GM13976 (cell line): Measurements from ENCODE around the gene ZIC1.

Source experiments
- DNase-seq: peaks from one replicate; pipeline ENCODE4 v3.0.0; 2012; ENCODE audit warnings: low spot score
- in situ Hi-C: fragments of 300-500 bp; cut with MboI; formaldehyde crosslinking; loops from one replicate; pipeline ENCODE4 v1.12.0; 2022; ENCODE audit warnings: low sequenced_read_pairs, mixed read lengths, inconsistent platforms; ENCODE audit not compliant: unreplicated experiment
- TF ChIP-seq, protein P1 (sequence below): IDR thresholded peaks from 2 replicates; pipeline ENCODE4 v1.5.1; 2012; ENCODE audit warnings: borderline replicate concordance, mild to moderate bottlenecking; ENCODE audit not compliant: insufficient read depth; ENCODE audit errors: extremely low read depth, missing control alignments, control extremely low read depth

The ZIC1 gene

DNA sequence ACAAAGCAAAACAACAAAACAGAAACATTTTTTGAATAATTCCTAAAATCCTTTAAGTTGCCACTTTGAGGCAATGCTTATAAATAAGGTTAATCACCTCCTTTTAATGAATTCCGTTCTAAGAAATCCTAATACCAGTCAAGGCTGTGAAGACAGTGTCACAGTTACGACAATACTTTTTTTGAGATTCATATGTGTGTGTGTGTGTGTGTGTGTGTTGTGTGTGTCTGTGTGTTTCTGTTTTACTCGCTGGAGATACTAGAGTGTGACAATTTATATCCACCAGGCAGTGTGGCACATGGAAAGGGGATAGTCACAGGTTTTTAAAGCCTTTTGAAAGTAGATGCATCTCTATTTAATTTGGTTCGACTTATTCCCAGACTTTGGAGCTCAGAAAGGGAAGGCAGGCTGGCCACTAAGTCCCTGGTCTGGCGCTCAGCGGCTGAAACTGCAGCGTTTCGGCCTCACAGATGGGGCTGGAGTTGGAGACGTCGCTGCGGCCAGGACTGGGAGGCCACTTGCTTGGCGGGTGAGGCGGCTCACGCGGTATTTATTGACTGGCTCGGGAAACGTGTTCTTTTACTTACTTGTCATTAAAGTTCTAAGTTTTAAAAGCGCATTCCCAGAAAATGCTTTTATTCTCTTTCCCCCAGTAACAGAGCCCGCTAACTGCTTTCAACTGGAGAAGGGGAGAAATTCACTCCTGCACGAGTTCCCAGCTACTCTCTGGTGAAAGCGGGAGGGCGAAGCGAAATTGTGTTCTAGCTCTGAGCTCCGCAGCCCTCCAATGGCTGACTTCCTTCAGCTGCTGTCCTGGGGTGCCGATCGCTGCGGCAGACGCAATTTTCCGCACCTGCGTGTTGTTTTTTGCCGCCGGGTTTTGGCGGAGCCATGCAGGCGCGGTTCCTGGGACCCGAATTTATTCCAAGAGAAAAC is 13.7 kb downstream of the ZIC1 start:
- peak; percentile 18 for DNase-seq
- TF ChIP-seq, protein P1, sequence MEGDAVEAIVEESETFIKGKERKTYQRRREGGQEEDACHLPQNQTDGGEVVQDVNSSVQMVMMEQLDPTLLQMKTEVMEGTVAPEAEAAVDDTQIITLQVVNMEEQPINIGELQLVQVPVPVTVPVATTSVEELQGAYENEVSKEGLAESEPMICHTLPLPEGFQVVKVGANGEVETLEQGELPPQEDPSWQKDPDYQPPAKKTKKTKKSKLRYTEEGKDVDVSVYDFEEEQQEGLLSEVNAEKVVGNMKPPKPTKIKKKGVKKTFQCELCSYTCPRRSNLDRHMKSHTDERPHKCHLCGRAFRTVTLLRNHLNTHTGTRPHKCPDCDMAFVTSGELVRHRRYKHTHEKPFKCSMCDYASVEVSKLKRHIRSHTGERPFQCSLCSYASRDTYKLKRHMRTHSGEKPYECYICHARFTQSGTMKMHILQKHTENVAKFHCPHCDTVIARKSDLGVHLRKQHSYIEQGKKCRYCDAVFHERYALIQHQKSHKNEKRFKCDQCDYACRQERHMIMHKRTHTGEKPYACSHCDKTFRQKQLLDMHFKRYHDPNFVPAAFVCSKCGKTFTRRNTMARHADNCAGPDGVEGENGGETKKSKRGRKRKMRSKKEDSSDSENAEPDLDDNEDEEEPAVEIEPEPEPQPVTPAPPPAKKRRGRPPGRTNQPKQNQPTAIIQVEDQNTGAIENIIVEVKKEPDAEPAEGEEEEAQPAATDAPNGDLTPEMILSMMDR = no peak
- in situ Hi-C loops = no loop called here

DNA sequence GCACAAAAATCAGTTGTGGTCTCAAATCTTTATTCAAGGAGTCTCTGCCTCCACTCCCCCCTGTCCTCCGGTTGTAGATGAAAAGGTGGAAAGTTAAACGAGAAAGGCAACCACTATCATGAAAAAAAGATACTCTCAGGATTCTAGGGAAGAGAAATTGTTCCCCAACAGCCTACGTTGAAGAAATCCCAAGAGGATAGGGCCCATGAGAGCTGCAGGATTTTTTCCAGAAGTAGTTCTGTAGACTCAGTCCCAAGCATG is 14.3 kb downstream of the ZIC1 start:
- peak; percentile 15 for DNase-seq

DNA sequence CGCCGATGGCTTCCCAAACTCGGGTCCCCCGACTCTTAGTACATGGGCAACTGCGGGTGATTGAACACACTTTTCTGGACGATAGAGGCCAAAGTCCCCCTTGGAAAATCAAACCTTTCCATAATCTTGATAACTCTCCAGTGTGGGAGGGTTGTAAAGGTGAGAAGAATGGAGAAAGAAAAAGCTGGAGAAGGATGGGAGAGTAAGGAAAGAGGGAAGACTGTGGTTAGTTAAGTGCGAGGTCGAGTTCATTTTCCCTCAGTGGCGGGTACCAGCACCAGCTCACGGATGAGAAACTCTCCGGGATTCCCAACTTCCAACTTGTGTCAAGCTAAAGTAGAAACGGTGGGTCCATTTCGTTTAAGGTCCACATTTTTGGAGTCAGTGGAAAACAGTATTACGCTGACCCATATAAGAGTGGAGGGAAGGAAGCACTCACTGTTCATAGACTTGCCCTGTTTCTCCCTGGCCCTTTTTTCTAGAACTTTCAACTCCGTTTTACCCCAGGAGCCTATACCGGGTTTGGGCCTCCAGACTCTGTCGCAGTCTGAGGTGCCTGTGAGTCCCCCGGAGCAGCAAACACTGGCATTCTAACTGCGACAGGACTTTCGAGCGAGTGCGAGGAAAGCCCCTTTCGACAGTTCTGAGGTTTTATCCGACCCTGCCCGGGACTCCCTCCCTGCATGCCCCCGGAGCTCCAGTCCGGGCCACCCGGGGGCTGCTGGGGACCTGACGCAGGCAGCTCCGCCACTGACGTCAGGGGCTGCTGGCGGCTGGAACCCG is 14.8 kb downstream of the ZIC1 start:
- DNase-seq = peak; percentile 20
- in situ Hi-C loops = no loop called here
- TF ChIP-seq, protein P1 = no peak

More for the DNA sequence above, 14.3 kb downstream of the ZIC1 start:
- in situ Hi-C loops = no loop called here
- TF ChIP-seq, protein P1 = no peak

DNA sequence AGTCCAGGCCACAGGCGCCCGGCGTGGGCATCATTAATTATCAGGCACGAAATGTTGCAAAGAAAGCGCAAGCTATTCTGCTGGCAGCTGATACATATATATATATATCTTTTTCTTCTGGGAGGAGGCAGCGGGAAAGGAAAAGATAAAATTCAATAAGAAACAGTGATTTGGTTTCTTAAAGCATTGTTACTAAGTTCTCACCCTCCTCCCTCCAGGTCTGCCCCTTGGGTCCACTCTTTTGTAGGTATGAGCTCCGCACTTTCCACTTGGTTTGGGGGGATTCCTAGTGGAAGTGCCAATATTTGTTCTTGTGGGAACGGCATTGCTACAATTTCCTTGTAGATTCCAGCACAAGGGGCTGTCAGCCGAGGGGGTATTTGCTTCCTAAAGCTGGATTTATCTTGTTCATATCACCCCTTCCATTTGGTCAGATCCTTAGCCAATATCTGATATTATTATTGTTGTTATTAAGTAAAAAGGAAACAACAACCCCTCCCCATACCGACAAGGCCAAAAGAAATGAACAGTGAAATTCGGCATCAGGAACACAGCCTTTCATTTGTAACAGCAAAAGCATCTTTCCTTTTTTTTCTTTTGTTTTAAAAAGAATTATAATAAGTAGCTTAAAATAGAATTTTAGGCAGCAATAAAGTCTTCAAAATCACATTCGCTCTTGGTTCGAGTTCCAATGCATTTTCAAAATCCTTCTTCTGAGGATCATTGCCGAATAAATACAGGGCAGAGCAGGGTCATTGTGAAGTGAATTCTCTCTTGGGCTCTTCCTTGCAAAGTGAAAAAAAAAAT is 15.6 kb downstream of the ZIC1 start:
- no peak for DNase-seq
- in situ Hi-C loops = no loop called here

DNA sequence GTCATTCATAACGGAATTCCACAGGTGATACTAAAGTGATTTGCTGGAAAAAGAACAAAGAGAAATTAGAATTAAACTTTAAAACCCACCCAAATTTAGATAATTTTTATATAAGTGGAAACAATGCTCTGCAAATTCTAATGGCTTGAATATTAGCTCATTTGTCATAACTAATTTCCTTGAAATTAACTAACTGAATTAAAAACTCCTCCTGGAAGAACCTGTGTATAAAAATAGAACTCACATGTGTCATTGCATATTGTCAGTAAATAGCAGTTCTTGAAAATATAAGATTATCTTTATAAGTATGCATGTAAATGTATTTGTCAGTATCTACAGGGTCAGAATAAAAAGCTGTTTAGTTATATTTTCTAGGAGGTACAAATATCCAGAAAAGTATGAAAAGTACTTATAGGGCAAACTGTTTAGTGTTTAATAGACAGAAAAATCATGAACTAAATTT is 16.3 kb downstream of the ZIC1 start:
- DNase-seq = no peak
- TF ChIP-seq, protein P1 = no peak
- in situ Hi-C loops = no loop called here

More for the DNA sequence above, 15.6 kb downstream of the ZIC1 start:
- TF ChIP-seq, protein P1 = no peak

DNA sequence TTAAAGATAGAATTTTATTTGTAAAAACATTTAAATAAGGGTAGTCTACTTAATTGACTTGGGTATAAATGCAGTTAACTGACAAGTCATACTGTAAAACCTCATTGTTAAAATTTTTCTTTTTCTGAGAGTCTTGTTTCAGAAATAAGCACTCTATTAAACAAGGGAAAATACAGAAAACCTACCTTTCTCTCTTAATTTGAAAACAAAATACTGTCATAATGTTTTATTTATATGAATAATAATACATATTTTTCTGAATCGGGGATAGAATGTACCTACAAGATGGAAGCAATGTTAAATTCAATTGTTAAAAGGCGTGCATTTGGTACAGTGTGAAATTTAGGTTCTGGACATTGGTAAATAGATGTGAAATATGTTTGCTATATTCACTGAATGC is 17.8 kb downstream of the ZIC1 start:
- in situ Hi-C loops = no loop called here
- TF ChIP-seq, protein P1 = no peak
- no peak for DNase-seq
